ENCODE results near the gene PPEF1. TPM values are rescaled to one million over a fixed set of nuclear protein-coding genes. Genes with fewer than 3 reads are reported as not detected.

Gene PPEF1
- total RNA-seq, 1 donor from 2014 or later: not detected

- H3K27ac ChIP-seq (ENCODE audit: low read depth, low read length): no peak overlapping the region
- Mint-ChIP-seq H3K4me1 (ENCODE audit: low read depth, unreplicated experiment) (peaks cover 3% of the 10 kb centered on the region), H3K9me3 (ENCODE audit: unreplicated experiment) (no peaks in the 10 kb centered on the region), H3K4me3 (ENCODE audit: unreplicated experiment) (no peak overlapping the region), H3K27ac (ENCODE audit: unreplicated experiment) (no peak overlapping the region), H3K36me3 (ENCODE audit: low read depth, unreplicated experiment) (no peaks in the 10 kb centered on the region), H3K27me3 (ENCODE audit: low read depth, unreplicated experiment) (peaks cover 2% of the 10 kb centered on the region)
- no peak overlapping the region for H2AFZ ChIP-seq (ENCODE audit: low read depth, low read length)
- H3K4me2 ChIP-seq (ENCODE audit: low read length): no peak overlapping the region
- H3K4me1 ChIP-seq (ENCODE audit: insufficient read depth, low read length): peaks cover 9% of the 10 kb centered on the region
- FAIRE-seq (no peak), DNase-seq (ENCODE audit: low read depth) (no peak)
- H4K20me1 ChIP-seq (ENCODE audit: insufficient read depth, low read length): no peaks in the 10 kb centered on the region
- no peaks in the 10 kb centered on the region for H3K9me3 ChIP-seq (ENCODE audit: insufficient read depth, low read depth, low read length)
- TF ChIP-seq EZH2 (IDR thresholded peaks at IDR 0.05; ENCODE audit: insufficient read depth, low read length) (no peak), CTCF (IDR thresholded peaks at IDR 0.05; ENCODE audit: insufficient read depth, low read depth, low read length) (no peak)
- H3K27me3 ChIP-seq (ENCODE audit: insufficient read depth, low read length): no peaks in the 10 kb centered on the region
- no peaks in the 10 kb centered on the region for H3K79me2 ChIP-seq (ENCODE audit: insufficient read depth, low read length)
- no peak overlapping the region for H3K4me3 ChIP-seq (ENCODE audit: insufficient read depth, low read depth, low read length)
- no peaks in the 10 kb centered on the region for H3K36me3 ChIP-seq (ENCODE audit: insufficient read depth, low read length)
- no peak overlapping the region for H3K9ac ChIP-seq (ENCODE audit: low read length)
Measured at GRCh38 chrX:18874560-18875255, 167.3 kb downstream of the PPEF1 start.

DNA sequence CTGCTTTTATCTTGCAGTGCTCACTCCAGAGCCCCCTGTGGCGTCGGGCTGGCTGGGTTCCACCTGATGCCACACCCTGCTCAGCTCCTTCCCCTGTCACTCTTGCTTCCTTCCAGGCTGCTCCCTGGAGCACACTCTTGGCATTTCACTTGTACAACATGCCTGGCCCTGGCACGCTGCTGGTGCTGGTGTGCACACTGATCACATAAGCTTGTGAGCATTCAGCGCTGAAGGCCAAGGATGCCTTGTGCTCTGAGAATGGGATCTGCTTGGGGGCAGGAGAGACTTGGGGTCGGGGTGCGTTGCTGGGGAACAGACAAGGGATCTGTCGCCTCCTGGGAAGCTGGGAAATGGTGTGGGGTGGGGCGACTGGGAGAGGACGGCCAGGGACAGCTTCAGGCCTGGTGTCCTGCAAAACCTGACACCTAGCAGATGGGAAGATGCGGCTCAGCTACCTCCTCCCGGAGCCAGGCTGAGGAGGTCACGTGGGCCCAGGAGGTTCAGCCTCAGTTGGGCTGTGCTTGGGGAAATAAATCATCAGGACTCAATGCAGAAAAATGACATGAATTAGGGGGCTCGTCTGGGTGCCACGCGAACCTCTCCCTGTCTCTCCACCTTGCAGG is 167.9 kb downstream of the PPEF1 start:
- H3K4me1 Mint-ChIP-seq (ENCODE audit: low read depth, unreplicated experiment): peaks cover 3% of the 10 kb centered on the region
- no peak overlapping the region for H3K4me3 ChIP-seq (ENCODE audit: insufficient read depth, low read depth, low read length)
- H3K36me3 ChIP-seq (ENCODE audit: insufficient read depth, low read length): no peaks in the 10 kb centered on the region
- no peaks in the 10 kb centered on the region for H3K36me3 Mint-ChIP-seq (ENCODE audit: low read depth, unreplicated experiment)
- H3K4me1 ChIP-seq (ENCODE audit: insufficient read depth, low read length): peaks cover 9% of the 10 kb centered on the region
- H3K27ac Mint-ChIP-seq (ENCODE audit: unreplicated experiment): no peak overlapping the region
- FAIRE-seq (no peak), DNase-seq (ENCODE audit: low read depth) (no peak)
- no peak for TF ChIP-seq CTCF (IDR thresholded peaks at IDR 0.05; ENCODE audit: insufficient read depth, low read depth, low read length)
- no peak for TF ChIP-seq EZH2 (IDR thresholded peaks at IDR 0.05; ENCODE audit: insufficient read depth, low read length)
- H3K9ac ChIP-seq (ENCODE audit: low read length): no peak overlapping the region
- H2AFZ ChIP-seq (ENCODE audit: low read depth, low read length): no peak overlapping the region
- H3K4me3 Mint-ChIP-seq (ENCODE audit: unreplicated experiment): no peak overlapping the region
- H3K4me2 ChIP-seq (ENCODE audit: low read length): no peak overlapping the region
- no peaks in the 10 kb centered on the region for H3K9me3 ChIP-seq (ENCODE audit: insufficient read depth, low read depth, low read length)
- H3K27me3 ChIP-seq (ENCODE audit: insufficient read depth, low read length): no peaks in the 10 kb centered on the region
- no peaks in the 10 kb centered on the region for H3K9me3 Mint-ChIP-seq (ENCODE audit: unreplicated experiment)
- H3K27ac ChIP-seq (ENCODE audit: low read depth, low read length): no peak overlapping the region
- H3K27me3 Mint-ChIP-seq (ENCODE audit: low read depth, unreplicated experiment): peaks cover 2% of the 10 kb centered on the region
- no peaks in the 10 kb centered on the region for H3K79me2 ChIP-seq (ENCODE audit: insufficient read depth, low read length)
- no peaks in the 10 kb centered on the region for H4K20me1 ChIP-seq (ENCODE audit: insufficient read depth, low read length)

DNA sequence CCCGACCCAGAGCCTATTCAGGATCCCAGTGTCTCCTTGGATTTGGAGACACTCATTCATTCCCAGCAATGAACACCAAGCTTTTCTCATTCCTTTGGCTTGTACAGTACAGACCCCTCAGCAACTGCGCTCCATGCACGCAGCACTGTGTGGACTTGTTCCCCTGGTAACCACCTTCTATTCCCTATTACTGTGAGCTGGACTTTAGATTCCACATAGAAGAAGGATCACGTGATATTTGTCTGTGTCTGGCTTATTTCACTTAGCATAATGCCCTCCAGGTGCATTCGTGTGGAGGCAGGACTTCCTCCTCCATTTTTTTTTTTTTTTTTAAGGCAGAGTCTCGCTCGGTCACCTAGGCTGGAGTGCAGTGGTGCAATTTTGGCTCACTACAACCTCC is 170.0 kb downstream of the PPEF1 start:
- no peaks in the 10 kb centered on the region for H3K36me3 Mint-ChIP-seq (ENCODE audit: low read depth, unreplicated experiment)
- FAIRE-seq (no peak), DNase-seq (ENCODE audit: low read depth) (no peak)
- Histone ChIP-seq H3K4me3 (ENCODE audit: insufficient read depth, low read depth, low read length) (no peak overlapping the region), H2AFZ (ENCODE audit: low read depth, low read length) (no peak overlapping the region), H4K20me1 (ENCODE audit: insufficient read depth, low read length) (no peaks in the 10 kb centered on the region), H3K27ac (ENCODE audit: low read depth, low read length) (no peak overlapping the region), H3K9me3 (ENCODE audit: insufficient read depth, low read depth, low read length) (no peaks in the 10 kb centered on the region), H3K4me1 (ENCODE audit: insufficient read depth, low read length) (peaks cover 9% of the 10 kb centered on the region), H3K27me3 (ENCODE audit: insufficient read depth, low read length) (no peaks in the 10 kb centered on the region), H3K9ac (ENCODE audit: low read length) (no peak overlapping the region), H3K36me3 (ENCODE audit: insufficient read depth, low read length) (no peaks in the 10 kb centered on the region), H3K4me2 (ENCODE audit: low read length) (no peak overlapping the region), H3K79me2 (ENCODE audit: insufficient read depth, low read length) (no peaks in the 10 kb centered on the region)
- no peak overlapping the region for H3K27ac Mint-ChIP-seq (ENCODE audit: unreplicated experiment)
- TF ChIP-seq EZH2 (IDR thresholded peaks at IDR 0.05; ENCODE audit: insufficient read depth, low read length) (no peak), CTCF (IDR thresholded peaks at IDR 0.05; ENCODE audit: insufficient read depth, low read depth, low read length) (no peak)
- peaks cover 3% of the 10 kb centered on the region for H3K4me1 Mint-ChIP-seq (ENCODE audit: low read depth, unreplicated experiment)
- no peak overlapping the region for H3K4me3 Mint-ChIP-seq (ENCODE audit: unreplicated experiment)
- no peaks in the 10 kb centered on the region for H3K9me3 Mint-ChIP-seq (ENCODE audit: unreplicated experiment)
- H3K27me3 Mint-ChIP-seq (ENCODE audit: low read depth, unreplicated experiment): peaks cover 2% of the 10 kb centered on the region
